RWPE2 (cell line): ENCODE results near the gene LDB2.
A peak's percentile ranks its signal among the peaks of the same experiment; 100 is the strongest.

Source experiments
- ATAC-seq: fragments of 200-7000 bp; cut with Tn5 transposase; 3 replicates; pipeline ENCODE4 v1.9.1; 2021; ENCODE audit warnings: low read depth
- DNase-seq: peaks from one replicate; pipeline ENCODE4 v3.0.0-alpha.2; 2020; ENCODE audit warnings: low spot score
- H3K27ac ChIP-seq: fragments of 450-650 bp; 2 replicates; pipeline ENCODE4 v1.5.1; 2017; ENCODE audit warnings: mild to moderate bottlenecking; ENCODE audit not compliant: poor library complexity, severe bottlenecking
- H3K27me3 ChIP-seq: fragments of 250-450 bp; sonication (Bioruptor Pico); 2 replicates; pipeline ENCODE4 v1.5.1; 2021; ENCODE audit warnings: mild to moderate bottlenecking, moderate library complexity; ENCODE audit not compliant: insufficient read depth, poor library complexity, severe bottlenecking
- H3K36me3 ChIP-seq: fragments of 250-450 bp; sonication (Bioruptor Pico); 2 replicates; pipeline ENCODE4 v1.5.1; 2020; ENCODE audit warnings: low read depth, mild to moderate bottlenecking, moderate library complexity
- H3K4me1 ChIP-seq: fragments of 250-450 bp; sonication (Bioruptor Pico); 2 replicates; pipeline ENCODE4 v1.5.1; 2021; ENCODE audit warnings: mild to moderate bottlenecking, moderate library complexity; ENCODE audit not compliant: insufficient read depth, poor library complexity, severe bottlenecking
- H3K4me3 ChIP-seq: fragments of 250-450 bp; sonication (Bioruptor Pico); 2 replicates; pipeline ENCODE4 v1.5.1; 2021; ENCODE audit warnings: mild to moderate bottlenecking, moderate library complexity; ENCODE audit not compliant: severe bottlenecking
- H3K9me3 ChIP-seq: fragments of 250-450 bp; sonication (Bioruptor Pico); 2 replicates; pipeline ENCODE4 v1.5.1; 2021; ENCODE audit warnings: mild to moderate bottlenecking, moderate library complexity; ENCODE audit not compliant: severe bottlenecking
- TF ChIP-seq, protein P1 (sequence below): fragments of 450-650 bp; IDR thresholded peaks from one replicate; pipeline ENCODE4 v1.5.1; 2017; ENCODE audit warnings: mild to moderate bottlenecking, moderate library complexity; ENCODE audit not compliant: poor library complexity, severe bottlenecking

The LDB2 gene

DNA sequence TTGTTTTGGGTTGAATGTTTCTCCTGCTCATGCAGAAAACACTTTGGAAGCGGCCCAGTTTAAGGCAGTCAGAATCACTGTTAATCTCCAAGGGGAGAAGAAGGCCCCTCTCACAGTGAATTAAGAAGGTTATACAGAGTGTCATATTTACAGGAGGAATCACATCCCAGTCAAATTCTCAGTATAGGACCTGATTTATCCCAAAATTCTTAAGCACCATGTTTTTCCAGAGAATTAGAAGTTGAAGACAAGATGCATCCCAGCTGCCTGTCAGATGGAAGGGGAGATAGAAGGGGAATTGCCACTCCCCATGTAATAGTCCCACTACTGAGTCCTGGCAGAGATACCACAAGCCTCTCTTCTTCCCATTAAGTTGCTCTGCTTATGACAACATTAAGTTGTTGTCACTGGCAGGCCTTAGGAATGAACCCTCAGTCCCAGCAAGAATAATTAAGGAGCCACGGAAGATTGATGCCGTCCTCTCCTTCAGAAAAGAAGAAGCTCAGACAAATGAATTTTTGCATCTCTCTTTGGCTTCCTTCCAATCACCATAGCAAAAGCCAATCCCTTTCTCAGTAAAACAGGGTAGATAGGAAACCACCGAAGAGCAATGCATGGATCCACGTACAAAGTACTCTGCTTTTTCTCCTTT is 138.4 kb downstream of the LDB2 start:
- Histone ChIP-seq H3K27me3 (peaks cover 9% of the 10 kb centered on the region), H3K36me3 (no peaks in the 10 kb centered on the region), H3K4me1 (no peaks in the 10 kb centered on the region), H3K27ac (no peak overlapping the region), H3K4me3 (no peak overlapping the region), H3K9me3 (no peaks in the 10 kb centered on the region)
- TF ChIP-seq, protein P1, sequence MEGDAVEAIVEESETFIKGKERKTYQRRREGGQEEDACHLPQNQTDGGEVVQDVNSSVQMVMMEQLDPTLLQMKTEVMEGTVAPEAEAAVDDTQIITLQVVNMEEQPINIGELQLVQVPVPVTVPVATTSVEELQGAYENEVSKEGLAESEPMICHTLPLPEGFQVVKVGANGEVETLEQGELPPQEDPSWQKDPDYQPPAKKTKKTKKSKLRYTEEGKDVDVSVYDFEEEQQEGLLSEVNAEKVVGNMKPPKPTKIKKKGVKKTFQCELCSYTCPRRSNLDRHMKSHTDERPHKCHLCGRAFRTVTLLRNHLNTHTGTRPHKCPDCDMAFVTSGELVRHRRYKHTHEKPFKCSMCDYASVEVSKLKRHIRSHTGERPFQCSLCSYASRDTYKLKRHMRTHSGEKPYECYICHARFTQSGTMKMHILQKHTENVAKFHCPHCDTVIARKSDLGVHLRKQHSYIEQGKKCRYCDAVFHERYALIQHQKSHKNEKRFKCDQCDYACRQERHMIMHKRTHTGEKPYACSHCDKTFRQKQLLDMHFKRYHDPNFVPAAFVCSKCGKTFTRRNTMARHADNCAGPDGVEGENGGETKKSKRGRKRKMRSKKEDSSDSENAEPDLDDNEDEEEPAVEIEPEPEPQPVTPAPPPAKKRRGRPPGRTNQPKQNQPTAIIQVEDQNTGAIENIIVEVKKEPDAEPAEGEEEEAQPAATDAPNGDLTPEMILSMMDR = no peak
- no peak for DNase-seq
- no peak for ATAC-seq

DNA sequence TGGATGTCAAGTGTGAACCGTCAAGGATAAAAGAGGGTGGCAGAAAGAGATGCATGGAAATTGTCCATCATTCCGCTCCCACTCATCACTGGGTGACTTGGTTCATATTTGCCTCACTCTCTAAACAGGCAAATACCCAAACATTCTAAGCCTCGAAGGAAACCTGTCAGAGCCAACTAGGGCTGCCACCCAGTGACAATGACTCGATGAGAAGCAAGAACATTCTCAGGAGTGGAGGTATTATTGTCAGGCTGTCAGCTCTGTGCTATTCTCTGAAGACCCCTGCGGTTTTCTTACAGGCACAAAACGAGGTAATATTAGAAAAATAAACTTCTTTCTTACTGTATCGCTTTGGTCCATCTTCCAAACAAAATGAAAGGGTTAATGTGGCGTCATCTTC is 139.6 kb downstream of the LDB2 start:
- TF ChIP-seq, protein P1 = no peak
- H3K36me3 ChIP-seq = no peaks in the 10 kb centered on the region
- H3K4me3 ChIP-seq = no peak overlapping the region
- ATAC-seq = no peak
- no peaks in the 10 kb centered on the region for H3K9me3 ChIP-seq
- no peak for DNase-seq
- H3K4me1 ChIP-seq = no peaks in the 10 kb centered on the region
- H3K27me3 ChIP-seq = peaks cover 9% of the 10 kb centered on the region
- no peak overlapping the region for H3K27ac ChIP-seq

DNA sequence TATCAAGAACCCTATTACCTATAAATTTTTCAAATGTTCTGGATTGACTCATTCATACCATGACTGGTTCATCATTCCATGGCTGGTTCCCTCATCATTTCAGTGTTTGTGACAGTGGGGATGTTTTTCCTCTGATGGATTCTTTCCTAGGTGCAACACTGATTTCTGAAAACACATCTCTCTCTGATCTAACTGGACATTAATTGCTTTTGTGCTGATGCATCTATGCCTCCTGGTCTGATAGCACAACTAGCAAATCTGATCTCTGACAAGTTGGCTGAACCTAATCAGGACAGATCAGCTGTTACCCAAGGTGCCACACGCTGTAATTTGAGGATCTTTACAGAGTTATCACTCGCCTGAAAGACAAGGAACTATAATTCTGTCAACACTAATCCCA is 140.2 kb downstream of the LDB2 start:
- DNase-seq (no peak), ATAC-seq (no peak)
- Histone ChIP-seq H3K36me3 (no peaks in the 10 kb centered on the region), H3K4me3 (no peak overlapping the region), H3K4me1 (no peaks in the 10 kb centered on the region), H3K27me3 (peaks cover 9% of the 10 kb centered on the region), H3K27ac (no peak overlapping the region), H3K9me3 (no peaks in the 10 kb centered on the region)
- TF ChIP-seq, protein P1 = no peak

DNA sequence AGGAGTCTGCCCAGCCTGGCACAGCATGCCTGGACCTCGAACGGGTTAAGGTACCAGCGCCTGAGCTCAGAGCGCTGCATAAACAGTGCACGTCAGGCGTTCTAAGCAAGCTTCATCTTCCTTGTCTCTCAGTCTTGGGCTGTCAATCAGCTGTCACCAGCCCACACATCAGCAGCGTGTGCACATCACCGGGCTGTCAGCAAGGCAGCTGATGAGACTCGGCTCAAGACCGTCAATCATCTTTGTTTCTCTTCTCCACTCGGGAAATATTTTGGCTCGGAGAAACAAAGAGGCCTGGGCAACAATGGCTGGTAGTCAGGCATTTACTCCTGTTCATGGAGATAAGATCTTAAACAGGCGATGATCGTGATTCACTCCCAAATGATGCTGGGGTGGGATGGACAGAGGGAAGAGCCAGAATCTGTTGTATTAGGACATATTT is 141.3 kb downstream of the LDB2 start:
- no peaks in the 10 kb centered on the region for H3K36me3 ChIP-seq
- no peak overlapping the region for H3K4me3 ChIP-seq
- DNase-seq (no peak), ATAC-seq (peak; percentile 66; the same call in 2 of the 3 replicates)
- TF ChIP-seq, protein P1 = no peak
- H3K4me1 ChIP-seq = no peaks in the 10 kb centered on the region
- H3K27ac ChIP-seq = no peak overlapping the region
- H3K27me3 ChIP-seq = peaks cover 9% of the 10 kb centered on the region
- H3K9me3 ChIP-seq = no peaks in the 10 kb centered on the region

DNA sequence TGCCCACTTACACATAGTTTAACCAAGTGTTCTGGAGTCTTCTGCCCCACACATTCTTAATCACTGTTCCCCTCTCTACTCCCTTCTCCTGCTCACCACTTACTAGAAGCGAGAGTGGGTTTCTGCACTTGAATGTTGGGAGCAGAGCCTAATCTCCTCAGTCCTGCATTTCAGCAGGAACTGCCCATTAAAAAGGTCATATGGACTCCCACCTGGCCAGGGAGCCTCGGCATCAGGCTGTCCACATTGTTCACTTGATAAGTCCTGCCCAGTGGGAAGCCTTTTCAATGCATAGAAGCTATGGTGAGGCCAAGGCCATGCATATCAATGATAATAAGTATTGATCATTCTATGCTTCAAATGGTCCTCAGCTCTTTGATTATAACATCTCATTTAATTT is 144.3 kb downstream of the LDB2 start:
- Histone ChIP-seq H3K36me3 (no peaks in the 10 kb centered on the region), H3K9me3 (no peaks in the 10 kb centered on the region), H3K4me1 (no peaks in the 10 kb centered on the region), H3K27ac (no peak overlapping the region), H3K4me3 (no peak overlapping the region), H3K27me3 (peaks cover 5% of the 10 kb centered on the region)
- no peak for DNase-seq
- TF ChIP-seq, protein P1 = no peak
- ATAC-seq = no peak
